Uterus (tissue), 4 donors: ENCODE data around the gene HOMER2. TPM values are rescaled to one million over a fixed set of nuclear protein-coding genes. Genes with fewer than 3 reads are reported as not detected.

ENCODE experiments used
- DNase-seq, 2 donors: peaks; one replicate each; pipeline ENCODE4 v3.0.0-alpha.2; 2019 to 2020
- H3K27ac ChIP-seq, 2 donors: fragments of 200-600 bp; sonication (generic); 1 replicate in 1 of 2; 2 replicates in 1 of 2; pipeline ENCODE4 v1.5.1; 2016 to 2018
- H3K27me3 ChIP-seq, 2 donors: fragments of 200-600 bp; sonication (generic); one replicate each; pipeline ENCODE4 v1.5.1; 2018 to 2019; ENCODE audit warnings: control low read depth in 1 of 2
- H3K36me3 ChIP-seq, 2 donors: fragments of 200-600 bp; sonication (generic); one replicate each; pipeline ENCODE4 v1.5.1; 2019; ENCODE audit warnings: control low read depth in 1 of 2
- H3K4me1 ChIP-seq, 2 donors: fragments of 200-600 bp; sonication (generic); one replicate each; pipeline ENCODE4 v1.5.1; 2018 to 2019; ENCODE audit warnings: control low read depth in 1 of 2
- H3K4me3 ChIP-seq, 2 donors: fragments of 200-600 bp; sonication (generic); 1 replicate in 1 of 2; 2 replicates in 1 of 2; pipeline ENCODE4 v1.5.1; 2018 to 2019; ENCODE audit warnings: mild to moderate bottlenecking in 1 of 2
- H3K9me3 ChIP-seq, 2 donors: fragments of 200-600 bp; sonication (generic); one replicate each; pipeline ENCODE4 v1.5.1; 2019; ENCODE audit warnings: control low read depth in 1 of 2
- POLR2A ChIP-seq, 2 donors: fragments of 450-650 bp; IDR thresholded peaks; one replicate each; pipeline ENCODE4 v1.6.1; 2016; ENCODE audit warnings: antibody characterized with exemption in 2 of 2, mild to moderate bottlenecking in 1 of 2, moderate library complexity in 1 of 2
- intact Hi-C: fragments of 100-400 bp; cut with DNase I; formaldehyde crosslinking; loops from one replicate; pipeline ENCODE4 v1.15.1; 2023; ENCODE audit warnings: low total_unique reads
- total RNA-seq, 4 donors: library from RNA; depleted of rRNA in 3 of 4; stranded (reverse); fragments of >200 nt in 3 of 4; gene quantifications; one replicate each; pipeline versions ENCODE4 v1.1.0 to v1.2.4, GENCODE V29; 2014 to 2023
- TF ChIP-seq, protein P1 (sequence below), 4 experiments: fragments of 200-600 bp in 2 of 4; fragments of 450-650 bp in 2 of 4; sonication (generic) in 2 of 4; IDR thresholded peaks; one replicate each; pipeline ENCODE4 v1.5.1; 2016 to 2019; ENCODE audit warnings: antibody characterized with exemption in 4 of 4, mild to moderate bottlenecking in 2 of 4, moderate library complexity in 1 of 4
- donor health status: DM: yes; HTN: yes; CAD: no.

Gene HOMER2
- total RNA-seq, 4 donors from 2014 or later, result 5.1 to 50.0 (median 10.6) TPM

DNA sequence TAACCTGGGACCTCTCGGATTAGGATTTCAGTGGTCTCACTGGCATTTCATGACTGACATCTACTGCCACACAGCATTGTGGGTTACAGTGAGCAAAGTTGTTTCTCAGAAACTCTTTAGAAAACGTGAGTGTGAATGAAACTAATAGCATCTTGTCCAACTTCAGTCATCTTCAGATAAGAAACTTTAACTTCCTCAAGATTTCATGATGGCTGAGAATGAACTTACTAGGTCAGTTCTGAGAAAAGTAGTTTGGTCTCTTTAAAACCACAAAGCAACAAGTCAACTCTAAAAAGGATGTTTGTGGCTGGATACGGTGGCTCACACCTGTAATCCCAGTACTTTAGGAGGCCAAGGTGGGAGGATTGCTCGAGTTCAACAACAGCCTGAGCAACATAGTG is 14.2 kb upstream of the HOMER2 start:
- Histone ChIP-seq H3K4me1 (no peaks in the 10 kb centered on the region), H3K27ac (no peak overlapping the region), H3K27me3 (no peaks in the 10 kb centered on the region), H3K9me3 (no peaks in the 10 kb centered on the region), H3K36me3 (no peaks in the 10 kb centered on the region), H3K4me3 (no peak overlapping the region)
- intact Hi-C loops, result no loop called here
- TF ChIP-seq, protein P1, sequence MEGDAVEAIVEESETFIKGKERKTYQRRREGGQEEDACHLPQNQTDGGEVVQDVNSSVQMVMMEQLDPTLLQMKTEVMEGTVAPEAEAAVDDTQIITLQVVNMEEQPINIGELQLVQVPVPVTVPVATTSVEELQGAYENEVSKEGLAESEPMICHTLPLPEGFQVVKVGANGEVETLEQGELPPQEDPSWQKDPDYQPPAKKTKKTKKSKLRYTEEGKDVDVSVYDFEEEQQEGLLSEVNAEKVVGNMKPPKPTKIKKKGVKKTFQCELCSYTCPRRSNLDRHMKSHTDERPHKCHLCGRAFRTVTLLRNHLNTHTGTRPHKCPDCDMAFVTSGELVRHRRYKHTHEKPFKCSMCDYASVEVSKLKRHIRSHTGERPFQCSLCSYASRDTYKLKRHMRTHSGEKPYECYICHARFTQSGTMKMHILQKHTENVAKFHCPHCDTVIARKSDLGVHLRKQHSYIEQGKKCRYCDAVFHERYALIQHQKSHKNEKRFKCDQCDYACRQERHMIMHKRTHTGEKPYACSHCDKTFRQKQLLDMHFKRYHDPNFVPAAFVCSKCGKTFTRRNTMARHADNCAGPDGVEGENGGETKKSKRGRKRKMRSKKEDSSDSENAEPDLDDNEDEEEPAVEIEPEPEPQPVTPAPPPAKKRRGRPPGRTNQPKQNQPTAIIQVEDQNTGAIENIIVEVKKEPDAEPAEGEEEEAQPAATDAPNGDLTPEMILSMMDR (IDR thresholded peaks at IDR 0.05), result no peak
- no peak for TF ChIP-seq POLR2A (IDR thresholded peaks at IDR 0.05)
- DNase-seq, result no peak

DNA sequence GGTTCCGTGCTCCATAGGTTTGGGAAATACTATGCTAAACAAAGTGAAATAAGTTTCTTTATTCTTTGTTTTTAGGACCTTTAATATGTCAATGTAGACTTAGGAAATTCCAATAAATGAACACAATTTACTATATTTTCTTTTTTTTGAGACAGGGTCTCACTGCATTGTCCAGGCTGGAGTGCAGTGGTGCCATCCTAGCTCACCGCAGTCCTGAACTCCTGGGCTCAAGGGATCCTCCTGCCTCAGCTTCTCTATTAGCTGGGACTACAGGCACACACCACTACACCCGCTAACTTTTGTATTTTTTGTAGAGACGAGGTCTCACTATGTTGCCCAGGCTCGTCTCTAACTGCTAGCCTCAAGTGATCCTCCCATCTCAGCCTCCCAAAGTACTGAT is 12.4 kb upstream of the HOMER2 start:
- Histone ChIP-seq H3K4me1 (no peaks in the 10 kb centered on the region), H3K4me3 (no peak overlapping the region), H3K36me3 (no peaks in the 10 kb centered on the region), H3K27me3 (no peaks in the 10 kb centered on the region), H3K9me3 (no peaks in the 10 kb centered on the region), H3K27ac (no peak overlapping the region)
- DNase-seq, result no peak
- TF ChIP-seq POLR2A (IDR thresholded peaks at IDR 0.05), result no peak
- intact Hi-C loops, result no loop called here

DNA sequence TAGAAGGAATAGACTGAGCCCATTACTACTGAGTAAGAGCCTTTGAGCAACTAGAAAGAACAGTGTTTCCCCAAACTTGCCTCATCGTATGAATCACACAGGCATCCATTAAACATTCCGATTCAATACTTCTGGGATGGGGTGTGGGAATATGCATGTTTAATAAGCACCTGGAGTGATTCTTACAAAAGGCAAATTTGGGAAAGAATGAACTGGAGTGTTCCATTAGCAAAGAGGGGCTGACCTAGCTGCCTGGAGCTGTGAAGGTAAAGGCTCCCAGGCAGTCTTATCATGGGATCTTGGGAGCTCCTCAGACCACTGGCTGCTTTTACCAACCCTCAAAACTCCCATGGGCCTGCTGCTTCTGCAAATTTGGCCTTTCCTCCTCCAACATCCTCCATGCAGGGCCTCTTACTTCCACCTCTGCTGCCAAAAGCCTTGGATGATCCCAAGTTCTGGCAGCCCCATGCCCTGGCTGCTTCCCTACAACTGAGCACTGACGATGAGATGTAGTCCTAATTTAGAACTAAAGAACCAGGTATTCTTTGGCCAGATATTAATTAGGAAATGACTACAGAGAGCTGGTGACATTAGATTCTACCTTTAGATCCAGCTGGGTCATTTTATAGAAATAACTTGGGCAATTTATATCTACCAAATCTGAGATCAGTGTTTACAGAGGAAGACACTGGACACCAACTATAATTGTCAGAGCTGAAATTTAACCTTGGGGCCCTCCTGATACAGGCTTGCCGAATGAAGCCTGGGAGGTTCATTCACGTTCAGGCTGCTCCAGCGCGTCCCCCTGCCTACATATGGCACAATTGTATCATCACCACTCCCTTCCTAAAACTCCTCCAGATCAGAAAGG is 11.2 kb upstream of the HOMER2 start:
- no peaks in the 10 kb centered on the region for H3K9me3 ChIP-seq
- intact Hi-C loops, result no loop called here
- no peak overlapping the region for H3K4me3 ChIP-seq

DNA sequence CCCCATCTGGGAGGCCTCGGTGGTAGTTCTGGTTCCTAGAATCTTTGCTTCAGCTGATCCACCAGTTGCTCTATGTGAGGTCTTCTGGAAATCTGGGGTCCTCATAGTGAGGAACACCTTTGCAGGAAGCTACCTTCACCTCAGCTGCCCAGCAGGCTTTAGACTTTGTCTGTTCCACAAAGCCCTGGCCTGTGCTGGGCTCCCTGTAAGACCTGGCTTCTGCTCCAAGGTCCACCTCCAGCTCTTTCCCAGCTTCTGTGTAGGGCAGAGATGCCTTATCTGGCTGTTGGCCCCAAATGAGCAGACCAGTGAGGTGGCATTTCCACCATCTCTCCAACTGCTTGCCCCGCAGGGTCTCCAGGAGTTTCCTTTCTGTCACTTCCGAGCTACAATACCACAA is 8.2 kb upstream of the HOMER2 start:
- DNase-seq, result no peak
- TF ChIP-seq, protein P1 (IDR thresholded peaks at IDR 0.05), result no peak
- no peak for TF ChIP-seq POLR2A (IDR thresholded peaks at IDR 0.05)
- Histone ChIP-seq H3K27ac (no peak overlapping the region), H3K9me3 (no peaks in the 10 kb centered on the region), H3K4me3 (no peak overlapping the region), H3K36me3 (no peaks in the 10 kb centered on the region), H3K27me3 (no peaks in the 10 kb centered on the region), H3K4me1 (no peaks in the 10 kb centered on the region)
- intact Hi-C loops, result no loop called here

More for the DNA sequence above, 11.2 kb upstream of the HOMER2 start:
- Histone ChIP-seq H3K27me3 (no peaks in the 10 kb centered on the region), H3K36me3 (no peaks in the 10 kb centered on the region), H3K4me1 (no peaks in the 10 kb centered on the region), H3K27ac (no peak overlapping the region)
- TF ChIP-seq POLR2A (IDR thresholded peaks at IDR 0.05), result no peak
- TF ChIP-seq, protein P1 (IDR thresholded peaks at IDR 0.05), result no peak
- DNase-seq, result no peak

DNA sequence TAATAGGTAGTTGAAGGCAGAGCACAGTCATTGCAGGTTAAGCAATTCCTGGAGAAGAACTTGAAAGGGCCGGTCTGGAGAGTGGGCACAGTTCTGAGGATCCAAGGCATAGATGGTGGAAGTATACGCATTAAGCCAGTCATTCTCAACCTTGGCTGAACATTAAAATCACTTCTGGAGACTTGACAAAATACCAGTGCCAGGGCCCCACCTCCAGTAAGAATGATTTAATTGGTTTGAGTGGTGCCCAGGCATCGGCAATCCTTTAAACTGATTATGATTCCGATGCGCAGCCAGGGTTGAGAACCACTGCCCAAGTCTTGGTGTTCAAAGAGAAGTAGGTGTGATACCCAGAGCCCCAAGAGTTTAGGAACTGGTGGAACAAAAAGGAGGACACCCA is 6.9 kb upstream of the HOMER2 start:
- H3K4me3 ChIP-seq, result no peak overlapping the region
- no peak for TF ChIP-seq POLR2A (IDR thresholded peaks at IDR 0.05)
- TF ChIP-seq, protein P1 (IDR thresholded peaks at IDR 0.05), result no peak
- H3K4me1 ChIP-seq, result no peaks in the 10 kb centered on the region
- intact Hi-C loops, result no loop called here
- H3K9me3 ChIP-seq, result no peaks in the 10 kb centered on the region
- H3K36me3 ChIP-seq, result no peaks in the 10 kb centered on the region
- DNase-seq, result no peak
- H3K27ac ChIP-seq, result no peak overlapping the region
- H3K27me3 ChIP-seq, result no peaks in the 10 kb centered on the region
